SU-DHL-6 (cell line): Measurements from ENCODE around the gene RABGGTA.

Experiments used
- H2AFZ ChIP-seq: fragments of 200-600 bp; sonication (generic); 2 replicates; pipeline ENCODE4 v1.6.1; 2014; ENCODE audit warnings: low read depth, mild to moderate bottlenecking, moderate library complexity, mixed read lengths, antibody characterized with exemption, low read length; ENCODE audit not compliant: severe bottlenecking
- H3F3A ChIP-seq: fragments of 200-600 bp; shearing (Covaris generic); 2 replicates; pipeline ENCODE4 v1.6.0; 2016; ENCODE audit warnings: antibody characterized with exemption, mild to moderate bottlenecking; ENCODE audit not compliant: insufficient read depth
- H3K27ac ChIP-seq: fragments of 200-600 bp; sonication (generic); 2 replicates; pipeline ENCODE4 v1.5.1; 2016; ENCODE audit warnings: low read depth, mild to moderate bottlenecking, low read length, moderate library complexity, mixed read lengths
- H3K27me3 ChIP-seq: fragments of 200-600 bp; sonication (generic), shearing (Covaris generic); 2 replicates; pipeline ENCODE4 v1.6.0; 2014; ENCODE audit warnings: mild to moderate bottlenecking, low read length
- H3K36me3 ChIP-seq: fragments of 200-600 bp; sonication (generic); 2 replicates; pipeline ENCODE4 v1.6.1; 2014; ENCODE audit warnings: mild to moderate bottlenecking, low read length, mixed read lengths
- H3K4me2 ChIP-seq: fragments of 300-600, 200-600 bp; shearing (Covaris generic), sonication (generic); 2 replicates; pipeline ENCODE4 v1.6.0; 2014; ENCODE audit warnings: low read length, low read depth, mild to moderate bottlenecking; ENCODE audit not compliant: poor library complexity, severe bottlenecking
- H3K4me3 ChIP-seq: fragments of 200-600 bp; sonication (generic); 2 replicates; pipeline ENCODE4 v1.5.1; 2014; ENCODE audit warnings: antibody characterized with exemption, low read length, mild to moderate bottlenecking, mixed read lengths; ENCODE audit not compliant: insufficient read depth, poor library complexity, severe bottlenecking
- H3K79me2 ChIP-seq: fragments of 200-600 bp; sonication (generic); 2 replicates; pipeline ENCODE4 v1.6.1; 2014; ENCODE audit warnings: mild to moderate bottlenecking, low read length, moderate library complexity; ENCODE audit not compliant: insufficient read depth
- H3K9ac ChIP-seq: fragments of 200-600 bp; sonication (generic); 2 replicates; pipeline ENCODE4 v1.7.0; 2014; ENCODE audit warnings: mild to moderate bottlenecking, low read length
- H3K9me2 ChIP-seq: fragments of 200-600 bp; sonication (generic); replicated peaks from 2 replicates; pipeline ENCODE4 v1.6.1; 2014; ENCODE audit warnings: low read length; ENCODE audit not compliant: insufficient read depth
- H3K9me3 ChIP-seq: fragments of 200-600 bp; sonication (generic); 2 replicates; pipeline ENCODE4 v1.6.1; 2014; ENCODE audit warnings: low read length, mixed read lengths; ENCODE audit not compliant: insufficient read depth
- H4K20me1 ChIP-seq: fragments of 200-600 bp; sonication (generic); 2 replicates; pipeline ENCODE4 v1.6.1; 2014; ENCODE audit warnings: low read depth, mild to moderate bottlenecking, antibody characterized with exemption, low read length, moderate library complexity, mixed read lengths
- EZH2phosphoT487 ChIP-seq: fragments of 200-600 bp; sonication (generic), shearing (Covaris generic); conservative IDR thresholded peaks from 2 replicates; pipeline ENCODE4 v1.6.1; 2018; ENCODE audit warnings: mild to moderate bottlenecking, antibody characterized with exemption, low read length, moderate library complexity, mixed read lengths
- TF ChIP-seq, protein P1 (sequence below): fragments of 200-600 bp; sonication (generic); IDR thresholded peaks from one replicate; pipeline ENCODE4 v1.5.1; 2017; ENCODE audit warnings: antibody characterized with exemption, mild to moderate bottlenecking, low read length, moderate library complexity; ENCODE audit not compliant: insufficient read depth, poor library complexity, severe bottlenecking

The RABGGTA gene

DNA sequence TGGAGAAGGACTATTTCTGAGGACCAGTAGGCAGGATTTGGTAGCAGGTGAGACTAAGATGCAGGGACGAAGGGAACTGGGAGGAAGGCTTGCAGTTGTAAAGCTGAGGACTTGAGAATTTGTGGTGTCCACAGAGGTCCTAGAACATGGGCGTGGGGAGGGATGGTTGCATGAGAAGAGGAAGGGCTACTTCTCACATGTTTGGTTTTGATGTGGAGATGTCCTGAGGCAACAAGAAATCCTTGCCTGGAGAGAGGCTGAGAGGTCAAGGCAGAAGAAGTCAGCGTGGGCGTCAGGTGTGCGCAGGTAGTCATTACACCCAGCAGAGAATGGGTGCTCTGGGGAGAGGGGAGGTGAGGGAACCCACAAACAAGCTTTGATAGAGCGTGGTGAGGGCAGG lies 5.7 kb upstream of the RABGGTA start:
- no peak overlapping the region for H3K27ac ChIP-seq
- H3K4me3 ChIP-seq = no peak overlapping the region
- H3K4me2 ChIP-seq = no peak overlapping the region
- H4K20me1 ChIP-seq = no peaks in the 10 kb centered on the region
- TF ChIP-seq, protein P1, sequence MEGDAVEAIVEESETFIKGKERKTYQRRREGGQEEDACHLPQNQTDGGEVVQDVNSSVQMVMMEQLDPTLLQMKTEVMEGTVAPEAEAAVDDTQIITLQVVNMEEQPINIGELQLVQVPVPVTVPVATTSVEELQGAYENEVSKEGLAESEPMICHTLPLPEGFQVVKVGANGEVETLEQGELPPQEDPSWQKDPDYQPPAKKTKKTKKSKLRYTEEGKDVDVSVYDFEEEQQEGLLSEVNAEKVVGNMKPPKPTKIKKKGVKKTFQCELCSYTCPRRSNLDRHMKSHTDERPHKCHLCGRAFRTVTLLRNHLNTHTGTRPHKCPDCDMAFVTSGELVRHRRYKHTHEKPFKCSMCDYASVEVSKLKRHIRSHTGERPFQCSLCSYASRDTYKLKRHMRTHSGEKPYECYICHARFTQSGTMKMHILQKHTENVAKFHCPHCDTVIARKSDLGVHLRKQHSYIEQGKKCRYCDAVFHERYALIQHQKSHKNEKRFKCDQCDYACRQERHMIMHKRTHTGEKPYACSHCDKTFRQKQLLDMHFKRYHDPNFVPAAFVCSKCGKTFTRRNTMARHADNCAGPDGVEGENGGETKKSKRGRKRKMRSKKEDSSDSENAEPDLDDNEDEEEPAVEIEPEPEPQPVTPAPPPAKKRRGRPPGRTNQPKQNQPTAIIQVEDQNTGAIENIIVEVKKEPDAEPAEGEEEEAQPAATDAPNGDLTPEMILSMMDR = no peak
- peaks cover 8% of the 10 kb centered on the region for H3F3A ChIP-seq
- no peak overlapping the region for H2AFZ ChIP-seq
- no peaks in the 10 kb centered on the region for H3K27me3 ChIP-seq
- H3K79me2 ChIP-seq = 0 out of 2 replicates have a peak, but pooled peaks cover 2% of the 10 kb centered on the region
- no peak overlapping the region for H3K9ac ChIP-seq
- no peaks in the 10 kb centered on the region for H3K9me2 ChIP-seq
- no peaks in the 10 kb centered on the region for H3K9me3 ChIP-seq
- H3K36me3 ChIP-seq = no peaks in the 10 kb centered on the region

DNA sequence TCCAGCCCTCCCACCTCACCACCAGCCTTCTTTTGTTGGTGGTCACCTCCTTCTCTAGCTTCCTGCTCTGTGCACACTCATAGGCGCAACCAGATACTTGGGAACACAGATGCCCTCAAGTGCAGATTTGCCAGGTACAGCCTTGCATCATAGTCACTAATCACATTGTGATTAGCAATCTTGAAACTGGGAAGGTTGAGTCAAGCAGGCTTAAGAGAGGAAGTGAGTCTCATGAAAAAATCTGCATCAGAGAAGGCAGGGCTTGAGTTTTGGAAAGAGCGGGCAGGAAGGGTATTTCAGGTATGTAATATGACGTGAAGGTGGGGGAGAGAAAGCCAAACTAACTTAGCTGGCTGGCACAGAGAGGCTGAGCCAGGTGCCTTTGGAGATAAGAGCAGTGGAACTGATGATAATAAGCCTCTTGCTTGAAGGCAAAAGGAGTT lies 2.7 kb upstream of the RABGGTA start:
- no peaks in the 10 kb centered on the region for H3K9me3 ChIP-seq
- H3K27me3 ChIP-seq = no peaks in the 10 kb centered on the region
- 0 out of 2 replicates have a peak, but pooled peaks cover 2% of the 10 kb centered on the region for H3K79me2 ChIP-seq
- H3K4me3 ChIP-seq = no peak overlapping the region
- no peaks in the 10 kb centered on the region for H4K20me1 ChIP-seq
- 0 out of 2 replicates have a peak overlapping the region, but pooled peaks have one; percentile 6 for H3K9ac ChIP-seq
- TF ChIP-seq EZH2phosphoT487 = no peak
- TF ChIP-seq, protein P1 = no peak
- no peak overlapping the region for H3K4me2 ChIP-seq
- no peaks in the 10 kb centered on the region for H3K36me3 ChIP-seq
- H3K27ac ChIP-seq = 0 out of 2 replicates have a peak overlapping the region, but pooled peaks have one; percentile 5
- H3F3A ChIP-seq = peaks cover 11% of the 10 kb centered on the region
- no peak overlapping the region for H2AFZ ChIP-seq
- H3K9me2 ChIP-seq = no peaks in the 10 kb centered on the region

DNA sequence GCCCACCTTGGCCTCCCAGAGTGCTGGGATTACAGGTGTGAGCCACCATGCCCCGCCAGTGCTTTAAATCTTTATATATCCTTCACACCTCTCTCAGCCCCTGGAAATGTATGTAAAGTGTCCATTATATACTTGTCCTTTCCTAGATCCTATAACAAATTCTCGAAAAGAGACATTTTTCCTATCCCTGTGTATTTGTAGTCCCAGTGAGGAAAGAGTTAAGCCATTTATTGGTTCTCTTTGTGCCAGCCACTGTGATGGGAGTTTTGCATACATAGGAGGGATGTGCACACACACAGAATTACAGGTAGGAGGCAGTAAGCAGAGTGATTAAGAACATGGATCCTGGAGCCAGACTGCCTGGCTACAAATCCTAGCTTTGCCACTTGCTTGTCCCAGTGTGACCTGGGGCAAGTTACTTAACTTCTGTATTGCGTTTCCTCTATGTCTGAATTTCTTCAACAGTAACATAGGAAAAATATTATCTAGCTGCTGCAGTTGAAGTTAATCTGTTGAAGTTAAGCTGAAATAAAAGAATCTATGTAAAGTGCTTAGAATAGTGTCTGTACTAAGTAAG lies 2.1 kb upstream of the RABGGTA start:
- H3K9ac ChIP-seq = 0 out of 2 replicates have a peak overlapping the region, but pooled peaks have one; percentile 6
- no peaks in the 10 kb centered on the region for H3K9me2 ChIP-seq
- no peaks in the 10 kb centered on the region for H4K20me1 ChIP-seq
- 0 out of 2 replicates have a peak, but pooled peaks cover 2% of the 10 kb centered on the region for H3K79me2 ChIP-seq
- no peak overlapping the region for H2AFZ ChIP-seq
- H3K27me3 ChIP-seq = no peaks in the 10 kb centered on the region
- peaks cover 11% of the 10 kb centered on the region for H3F3A ChIP-seq
- no peaks in the 10 kb centered on the region for H3K36me3 ChIP-seq
- TF ChIP-seq EZH2phosphoT487 = no peak
- TF ChIP-seq, protein P1 = no peak
- no peaks in the 10 kb centered on the region for H3K9me3 ChIP-seq
- H3K4me3 ChIP-seq = no peak overlapping the region
- H3K27ac ChIP-seq = 0 out of 2 replicates have a peak overlapping the region, but pooled peaks have one; percentile 5
- no peak overlapping the region for H3K4me2 ChIP-seq
